HG03280 (cell line): ENCODE results near the gene C13orf46.

Source experiments
- ATAC-seq: cut with Tn5 transposase; IDR thresholded peaks from one replicate; pipeline ENCODE4 v1.9.1; 2021; ENCODE audit warnings: mild to moderate bottlenecking, moderate library complexity; ENCODE audit not compliant: unreplicated experiment

Gene C13orf46

DNA sequence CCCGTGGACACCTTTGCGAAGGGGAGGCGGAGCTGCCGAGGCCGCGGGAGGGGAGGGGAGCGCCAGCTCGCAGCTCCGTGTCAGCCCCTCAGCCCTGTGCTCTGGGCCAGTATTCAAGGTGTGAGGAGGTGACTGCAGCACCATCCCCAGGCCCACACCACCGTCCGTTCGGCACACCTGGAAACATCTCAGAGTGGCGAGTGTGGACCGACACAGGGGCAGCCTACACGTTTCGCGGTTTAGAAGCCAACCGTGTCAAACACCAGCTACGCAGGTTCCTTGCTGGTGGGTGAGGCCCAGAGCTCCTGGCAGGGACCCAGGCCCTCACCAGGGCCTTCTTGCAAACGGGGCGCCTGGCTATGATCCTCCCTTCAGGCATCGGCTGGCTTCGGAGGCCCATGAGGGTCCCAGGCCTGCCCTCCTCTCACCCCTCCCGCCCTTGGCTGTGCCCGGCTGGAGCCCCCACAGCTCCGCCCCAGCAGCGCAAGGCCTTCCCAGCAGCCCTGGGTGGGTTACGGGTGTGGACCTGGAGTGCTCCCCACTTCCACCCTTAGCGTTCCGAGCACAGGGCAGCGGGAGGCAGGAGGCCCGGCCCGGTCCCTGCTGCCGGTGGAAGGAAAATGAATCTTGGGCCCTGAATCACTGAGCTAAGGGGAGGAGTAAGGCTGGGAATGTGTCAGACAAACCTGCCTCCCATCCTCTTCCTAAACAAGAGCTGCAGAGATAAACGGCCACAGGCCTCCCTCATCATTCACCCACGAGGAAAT, 1.2 kb downstream of the C13orf46 start:
- ATAC-seq: no peak

DNA sequence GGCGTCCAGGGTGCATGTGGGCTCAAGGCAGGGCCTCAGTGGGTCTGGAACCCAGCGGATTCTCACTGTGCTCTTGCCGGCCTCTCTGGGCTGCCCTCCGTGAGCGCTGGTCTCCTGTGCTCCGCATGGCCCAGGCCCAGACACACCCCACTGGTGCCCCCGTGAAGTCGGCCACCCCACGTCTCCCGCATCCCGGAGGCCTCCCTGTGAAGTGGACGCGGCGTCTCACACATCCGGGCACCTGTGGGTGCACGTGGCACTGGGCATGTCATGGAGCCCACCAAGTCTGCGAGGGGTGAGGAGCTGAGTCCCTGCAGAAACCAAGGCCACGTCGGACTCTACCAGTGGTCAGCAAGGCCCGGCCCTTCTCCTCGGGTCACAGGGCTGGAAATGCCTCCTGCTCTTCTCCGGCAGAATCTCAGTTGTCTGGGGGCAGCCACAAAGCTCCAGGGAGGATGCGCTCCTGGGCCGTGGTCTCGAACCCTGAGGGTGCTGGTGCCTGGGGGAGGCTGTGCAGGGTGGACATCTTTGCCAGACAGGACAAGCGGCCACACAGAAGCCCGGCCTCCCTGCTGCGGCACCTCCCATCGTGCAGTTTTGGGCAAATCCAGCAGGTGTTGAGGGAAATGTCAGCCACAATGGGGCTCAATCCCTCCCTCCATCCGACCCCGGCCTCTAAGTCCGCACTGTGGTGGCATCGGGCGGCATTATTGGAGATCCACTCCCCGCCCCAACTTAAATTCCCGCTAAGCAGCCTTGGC, 2.2 kb downstream of the C13orf46 start:
- ATAC-seq: no peak

DNA sequence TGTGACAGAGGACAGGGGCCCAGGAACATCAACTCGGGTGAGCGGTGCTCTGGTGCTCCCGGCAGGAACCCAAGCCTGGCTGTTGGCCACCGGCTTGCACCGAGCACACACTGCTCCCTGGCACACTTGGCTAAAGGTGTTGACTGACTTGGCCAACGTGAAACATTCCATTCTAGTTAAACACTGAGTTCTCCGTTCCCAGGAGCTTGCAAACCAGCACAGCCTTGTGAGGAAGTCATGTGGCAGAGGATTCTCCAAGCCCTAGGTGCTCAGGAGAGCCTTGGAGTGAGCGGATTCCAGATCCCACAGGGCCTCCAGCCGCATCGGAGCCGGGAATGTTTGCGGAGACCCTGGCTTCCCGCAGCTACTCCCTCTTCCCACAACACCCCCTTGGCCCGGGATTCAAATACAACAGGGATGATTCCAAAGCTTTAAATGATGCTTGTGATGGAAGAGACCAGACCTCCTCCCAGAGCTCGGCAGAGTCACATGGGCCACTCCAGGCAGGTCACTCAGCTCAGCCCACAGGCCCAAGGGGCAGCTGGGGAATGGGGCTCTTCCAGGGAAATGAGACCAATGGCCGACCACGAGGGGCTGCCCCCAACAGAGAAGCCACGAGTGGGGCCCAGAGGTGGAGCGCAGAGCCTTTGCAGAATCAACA, 2.9 kb downstream of the C13orf46 start:
- no peak for ATAC-seq

DNA sequence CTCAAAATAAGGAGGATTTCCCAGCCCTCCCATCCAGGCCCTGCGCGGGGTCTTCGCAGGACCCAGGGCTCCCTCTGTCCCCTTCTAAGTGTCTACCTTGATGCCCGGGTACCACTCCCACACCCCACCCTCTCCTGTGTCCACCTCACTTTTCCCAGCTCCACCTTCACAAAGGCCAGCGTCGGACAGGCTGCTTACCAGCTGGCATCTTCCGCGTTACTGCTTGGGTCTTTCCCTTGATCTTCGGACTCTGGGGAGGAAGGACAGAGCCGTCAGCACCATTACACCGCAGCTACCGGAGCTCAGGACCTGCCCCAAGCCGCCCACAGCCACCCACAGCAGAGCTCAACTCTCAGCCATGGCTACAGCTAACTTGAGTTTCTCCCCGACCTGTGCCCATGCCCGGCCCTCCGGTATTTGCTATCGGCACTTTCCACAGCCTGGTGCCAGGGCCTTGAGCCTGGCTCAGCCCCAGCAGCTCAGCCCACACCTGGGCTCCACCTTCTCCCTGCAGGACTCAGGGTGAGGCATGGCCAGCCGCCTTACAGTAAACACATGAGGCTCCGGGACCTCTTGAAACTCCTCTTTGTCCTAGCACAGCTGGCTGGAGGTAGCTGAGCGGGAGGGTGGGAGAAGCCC, 3.8 kb downstream of the C13orf46 start:
- ATAC-seq: no peak

DNA sequence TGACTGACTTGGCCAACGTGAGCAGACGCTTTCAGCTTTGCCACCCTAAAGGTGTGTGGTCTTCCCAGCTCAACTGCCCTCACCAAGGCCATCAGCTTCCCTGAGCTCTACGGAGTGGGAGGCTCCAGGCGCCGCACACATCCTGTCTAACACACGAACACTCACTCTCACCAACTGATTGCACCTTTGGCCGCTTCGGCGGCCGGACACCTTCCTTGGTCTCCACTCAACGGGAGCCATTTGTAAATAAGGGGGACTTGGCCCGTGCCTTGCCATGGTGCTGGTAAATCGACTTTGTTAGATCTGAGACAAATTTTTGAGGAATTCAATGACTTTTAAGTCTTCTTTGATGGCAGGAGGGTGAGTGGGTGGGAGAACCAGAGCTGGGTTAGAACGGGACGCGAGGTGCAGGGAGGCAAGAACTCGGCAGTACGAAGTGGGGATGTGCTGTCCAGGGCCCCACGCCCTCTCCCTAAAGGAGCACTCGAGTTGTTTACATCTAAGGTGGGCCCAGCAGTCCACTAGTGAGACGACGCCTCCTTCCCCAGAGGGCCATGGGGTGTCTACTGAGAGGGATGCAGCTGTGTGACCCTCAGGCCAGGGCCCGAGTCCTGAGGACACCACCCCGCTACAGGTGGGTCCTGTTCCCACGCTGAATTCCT, 4.4 kb downstream of the C13orf46 start:
- no peak for ATAC-seq

DNA sequence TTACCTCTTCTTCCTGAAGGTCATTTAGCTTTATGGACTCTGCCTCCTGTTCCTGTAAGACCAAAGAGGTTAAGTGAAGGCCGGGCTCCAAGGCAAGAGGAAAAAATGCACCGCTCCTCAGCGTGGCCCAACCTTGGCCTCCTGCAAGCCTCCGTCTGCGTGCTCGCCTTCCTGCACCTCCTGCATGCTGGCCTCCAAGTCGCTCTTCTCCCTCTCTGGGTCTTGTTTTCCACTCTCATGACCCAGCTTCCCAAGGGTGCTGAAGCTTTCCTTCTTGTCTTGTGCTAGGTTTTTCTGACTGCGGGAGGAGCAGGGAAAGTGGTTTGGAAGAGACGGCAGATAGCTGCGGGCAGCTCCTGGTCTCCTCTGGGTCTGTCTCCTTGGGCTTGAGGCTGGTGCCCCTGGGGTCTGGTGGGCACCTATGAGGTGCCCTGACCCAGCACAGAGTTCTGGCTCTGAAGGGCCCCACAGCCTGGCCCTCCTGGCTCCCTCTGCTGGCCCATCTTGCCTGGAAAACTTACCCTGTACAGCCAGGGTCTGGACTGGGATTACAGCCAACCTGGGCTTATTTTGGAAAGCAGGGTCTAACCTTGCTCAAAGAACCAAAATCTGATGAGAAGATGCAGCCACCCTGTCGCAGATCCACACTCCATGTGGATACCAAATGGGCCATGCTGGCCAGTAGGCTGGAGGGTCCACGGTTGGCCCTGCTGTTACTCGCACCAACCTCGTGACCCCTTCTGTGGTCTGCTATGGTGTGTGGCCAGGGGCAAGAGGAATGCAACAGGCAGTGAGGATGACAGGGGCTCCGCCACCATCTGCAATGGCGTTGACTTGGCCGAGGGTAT, 5.2 kb downstream of the C13orf46 start:
- ATAC-seq: no peak

DNA sequence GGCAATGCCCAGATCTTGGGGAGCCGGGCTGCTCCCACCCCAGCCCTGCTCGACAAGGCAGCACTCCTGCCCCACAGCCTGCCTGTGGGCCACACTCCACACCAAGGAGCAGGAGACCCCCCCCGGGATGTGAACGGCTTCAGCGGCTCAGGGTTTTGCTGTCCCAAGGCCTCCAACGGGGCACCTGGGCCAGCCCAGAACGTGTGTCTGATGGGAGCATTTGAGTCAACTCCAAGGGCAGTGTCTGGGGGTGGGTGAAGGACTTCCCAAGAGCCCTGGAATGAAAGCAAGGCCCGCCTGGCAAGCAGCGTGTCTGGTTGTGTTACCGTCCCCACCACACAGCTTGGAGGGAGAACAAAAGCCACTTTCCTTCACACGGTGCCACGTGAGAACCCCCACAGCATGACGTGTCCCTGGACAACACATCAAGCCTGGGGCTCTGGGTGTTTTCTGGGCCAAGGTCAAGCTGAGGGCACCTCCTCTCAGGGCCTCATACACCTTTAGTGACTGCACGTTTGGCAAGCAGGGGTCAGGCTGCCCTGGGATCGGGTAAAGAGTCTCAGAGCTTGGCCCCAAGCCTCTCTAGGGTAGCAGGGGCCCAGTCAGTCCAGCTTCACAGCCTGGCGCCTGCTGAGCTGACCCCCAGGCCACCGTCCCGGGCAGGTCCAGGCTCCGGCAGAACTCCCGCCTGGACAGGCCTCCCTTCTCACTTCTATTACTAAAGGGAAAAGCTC, 6.0 kb downstream of the C13orf46 start:
- ATAC-seq: no peak

DNA sequence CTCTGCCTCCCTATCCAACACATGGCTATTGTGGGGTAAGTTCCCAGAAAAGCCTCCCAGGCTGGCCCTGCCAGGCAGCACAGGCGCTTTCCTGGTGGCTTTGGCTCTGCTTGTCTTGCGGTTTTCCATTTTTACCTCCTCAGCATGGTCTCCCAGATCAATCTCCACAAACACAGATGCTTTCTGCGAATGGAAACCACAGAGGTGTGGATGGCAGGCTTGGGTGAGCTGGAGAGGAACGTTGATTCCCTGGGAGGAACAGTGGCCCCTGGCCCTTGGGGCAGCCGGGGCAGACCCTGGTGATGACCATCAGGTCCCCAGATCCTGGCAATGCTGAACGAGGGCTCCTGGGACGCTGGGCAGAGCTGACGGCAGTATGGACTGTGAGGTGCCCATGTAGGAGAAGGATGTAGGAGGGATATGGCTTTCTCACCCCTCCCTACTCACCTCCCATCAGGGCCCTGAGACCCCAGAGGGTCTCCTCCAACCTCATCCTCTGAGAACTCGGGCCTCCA, 6.6 kb downstream of the C13orf46 start:
- no peak for ATAC-seq

DNA sequence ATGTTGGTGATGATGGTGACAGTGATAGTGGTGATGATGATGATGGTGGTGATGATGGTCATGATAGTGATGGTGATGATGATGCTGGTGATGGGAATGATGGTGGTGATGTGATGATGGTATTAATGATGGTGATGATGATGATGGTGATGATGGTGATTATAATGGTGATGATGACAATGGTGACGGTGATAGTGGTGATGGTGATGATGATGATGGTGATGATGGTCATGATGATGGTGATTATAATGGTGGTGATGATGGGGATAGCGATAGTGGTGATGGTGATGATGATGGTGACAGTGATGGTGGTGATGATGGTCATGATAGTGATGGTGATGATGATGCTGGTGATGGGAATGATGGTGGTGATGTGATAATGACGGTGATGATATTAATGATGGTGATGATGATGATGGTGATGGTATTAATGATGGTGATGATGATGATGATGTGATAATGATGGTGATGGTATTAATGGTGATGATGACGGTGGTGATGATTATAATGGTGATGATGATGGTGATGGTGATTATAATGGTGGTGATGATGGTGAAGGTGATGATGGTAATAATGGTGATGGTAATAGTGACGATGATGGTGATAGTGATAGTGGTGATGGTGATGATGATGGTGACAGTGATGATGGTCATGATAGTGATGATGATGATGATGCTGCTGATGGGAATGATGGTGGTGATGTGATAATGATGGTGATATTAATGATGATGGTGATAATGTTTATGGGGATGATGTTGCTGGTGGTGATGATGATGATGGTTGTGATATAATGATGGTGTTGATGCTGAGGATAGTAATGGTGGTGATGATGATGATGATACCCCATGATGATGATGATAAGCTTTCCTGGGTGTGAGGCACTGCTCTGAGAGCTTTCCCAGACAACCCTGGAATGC, 7.7 kb downstream of the C13orf46 start:
- no peak for ATAC-seq

DNA sequence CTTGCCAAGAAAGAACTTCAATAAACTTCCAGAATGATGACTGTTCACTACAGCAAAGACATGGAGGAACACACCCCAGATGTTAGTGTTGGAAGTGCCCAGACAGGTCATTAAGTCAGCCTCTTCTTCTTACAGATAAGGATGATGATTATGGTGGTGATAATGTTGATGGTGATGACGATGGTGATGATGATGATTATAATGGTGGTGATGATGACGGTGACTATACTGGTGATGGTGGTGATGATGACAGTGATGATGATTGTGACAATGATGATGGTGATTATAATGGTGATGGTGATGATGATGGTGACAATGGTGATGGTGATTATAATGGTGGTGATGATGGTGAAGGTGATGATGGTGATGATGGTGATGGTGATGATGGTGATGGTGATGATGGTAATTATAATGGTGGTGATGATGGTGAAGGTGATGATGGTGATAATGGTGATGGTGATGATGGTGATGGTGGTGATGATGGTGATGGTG, 8.4 kb downstream of the C13orf46 start:
- no peak for ATAC-seq

DNA sequence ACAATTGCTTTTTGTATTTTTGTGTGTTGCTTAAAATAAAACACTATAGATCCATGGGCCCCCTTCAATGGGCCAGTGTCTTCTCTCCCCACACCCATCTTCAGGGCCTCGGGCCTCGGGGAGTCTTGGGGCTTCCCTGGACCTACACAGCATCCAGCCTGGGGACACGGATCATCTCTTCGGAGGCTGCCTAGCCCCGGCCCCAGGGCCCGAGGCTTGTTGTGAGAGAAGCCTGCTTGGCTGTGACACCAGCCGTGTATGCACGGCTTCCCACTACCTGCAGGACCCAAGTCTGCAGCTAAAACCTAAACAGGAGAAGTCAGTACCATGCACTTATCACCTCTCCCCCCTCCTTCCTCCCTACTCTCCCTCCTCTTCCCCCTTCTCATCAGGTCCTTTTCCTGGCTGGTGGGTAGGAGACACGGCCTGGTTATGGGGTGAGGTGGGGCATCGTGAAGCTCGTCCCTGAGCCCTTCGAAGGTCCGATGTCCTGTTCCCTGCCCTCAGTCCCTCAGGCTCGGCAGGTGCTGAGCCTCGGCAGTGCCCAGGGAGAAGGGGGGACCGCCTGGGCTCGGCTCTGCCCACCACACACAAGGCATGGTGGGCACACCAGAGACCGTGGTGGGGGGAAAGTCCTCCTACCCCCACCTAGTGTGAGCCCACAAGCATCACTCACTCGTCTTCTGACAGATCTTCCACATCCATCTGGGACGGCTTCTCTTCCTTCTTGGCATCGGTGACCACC, 9.5 kb downstream of the C13orf46 start:
- no peak for ATAC-seq

DNA sequence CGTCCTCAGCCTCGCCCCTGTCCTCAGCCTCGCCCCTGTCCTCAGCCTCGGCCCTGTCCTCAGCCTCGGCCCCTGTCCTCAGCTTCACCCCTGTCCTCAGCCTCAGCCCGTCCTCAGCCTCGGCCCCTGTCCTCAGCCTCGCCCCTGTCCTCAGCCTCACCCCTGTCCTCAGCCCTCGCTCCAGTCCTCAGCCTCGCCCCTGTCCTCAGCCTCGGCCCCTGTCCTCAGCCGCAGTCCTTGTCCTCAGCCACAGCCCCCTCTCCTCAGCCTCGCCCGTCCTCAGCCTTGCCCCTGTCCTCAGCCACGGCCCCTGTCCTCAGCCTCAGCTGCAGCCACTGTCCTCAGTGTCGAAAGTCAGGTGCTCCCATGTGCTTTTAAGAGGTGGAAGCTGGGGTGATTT, 10.5 kb downstream of the C13orf46 start:
- ATAC-seq: no peak

DNA sequence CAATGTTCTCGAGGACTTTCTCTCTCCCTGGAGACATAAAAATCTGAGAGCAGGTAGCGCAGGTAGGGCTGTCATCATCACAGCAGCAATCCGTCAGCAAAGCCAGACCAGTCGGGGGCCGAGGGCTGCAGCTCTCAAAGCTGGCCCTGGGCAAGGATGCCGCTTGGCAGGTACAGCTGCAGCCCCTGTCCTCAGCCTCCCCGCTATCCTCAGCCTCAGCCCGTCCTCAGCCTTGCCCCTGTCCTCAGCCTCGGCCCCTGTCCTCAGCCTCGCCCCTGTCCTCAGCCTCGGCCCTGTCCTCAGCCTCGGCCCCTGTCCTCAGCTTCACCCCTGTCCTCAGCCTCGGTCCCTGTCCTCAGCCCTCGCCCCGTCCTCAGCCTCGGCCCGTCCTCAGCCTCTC, 10.9 kb downstream of the C13orf46 start:
- no peak for ATAC-seq

DNA sequence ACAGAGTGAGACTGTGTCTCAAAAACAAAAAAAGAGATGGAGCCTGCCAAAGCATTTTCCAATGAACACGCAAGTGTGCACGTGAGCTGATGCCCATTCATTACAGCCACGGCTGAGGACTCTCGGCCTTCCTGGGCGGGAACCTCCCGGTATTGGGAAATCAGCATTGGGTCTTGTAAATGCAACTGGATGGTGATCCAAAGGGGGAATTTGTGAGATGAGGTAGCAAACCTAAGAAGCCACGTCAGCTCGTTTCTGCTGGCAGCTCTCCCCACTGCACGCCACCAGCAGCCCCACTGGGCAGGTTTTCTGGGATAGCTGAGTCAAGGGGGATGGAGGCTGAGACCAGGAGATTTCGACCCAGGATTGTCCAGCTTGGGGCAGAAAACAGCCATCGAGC, 11.5 kb downstream of the C13orf46 start:
- no peak for ATAC-seq

DNA sequence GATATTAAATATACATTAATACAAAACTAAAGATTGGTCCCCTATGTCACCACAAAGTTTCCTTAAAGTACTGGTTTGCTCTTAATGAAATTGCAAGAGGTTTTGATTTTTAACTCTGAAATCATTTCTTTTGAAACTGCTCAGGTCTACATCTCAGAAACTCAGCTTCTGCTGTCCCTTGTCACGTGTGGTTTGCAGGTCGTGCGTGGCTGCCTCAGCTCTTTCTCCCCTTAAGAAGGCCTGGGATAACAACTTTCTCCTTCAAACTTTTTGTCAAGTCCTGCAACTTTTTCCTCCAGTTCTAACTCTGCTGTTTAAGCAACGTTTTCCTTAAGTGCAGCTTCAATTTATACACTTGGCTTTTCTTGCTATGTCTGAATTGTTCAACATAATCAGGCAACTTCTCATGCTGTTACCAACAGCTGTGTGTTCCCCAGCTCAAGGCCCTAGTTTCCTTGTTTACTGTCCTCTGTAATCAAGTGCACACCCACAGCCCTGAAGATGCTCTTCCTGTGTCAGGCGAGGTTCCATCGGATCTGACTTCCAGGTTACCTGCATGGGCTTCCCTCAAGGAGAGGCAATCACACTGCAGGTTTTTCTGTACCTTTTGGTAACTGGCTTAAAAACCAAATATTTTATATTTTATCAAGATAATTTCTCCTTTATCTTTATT, 13.5 kb downstream of the C13orf46 start:
- ATAC-seq: no peak

DNA sequence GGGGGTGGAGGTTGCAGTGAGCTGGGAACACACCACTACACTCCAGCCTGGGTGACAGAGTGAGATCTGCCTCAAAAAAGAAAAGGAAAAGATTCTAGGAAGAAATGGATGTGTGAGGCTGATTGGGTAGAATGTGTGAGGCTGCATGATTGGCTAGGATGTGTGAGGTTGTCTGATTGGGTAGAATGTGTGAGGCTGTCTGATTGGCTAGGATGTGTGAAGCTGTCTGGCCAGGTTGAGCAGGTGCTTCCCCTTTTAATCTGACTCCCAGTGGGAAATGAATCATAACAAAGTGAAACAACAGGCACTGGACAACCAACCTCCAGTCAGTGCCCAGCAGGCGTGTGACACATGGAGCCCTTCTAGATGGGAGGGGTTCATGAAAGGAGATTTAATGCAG, 14.7 kb downstream of the C13orf46 start:
- ATAC-seq: no peak

DNA sequence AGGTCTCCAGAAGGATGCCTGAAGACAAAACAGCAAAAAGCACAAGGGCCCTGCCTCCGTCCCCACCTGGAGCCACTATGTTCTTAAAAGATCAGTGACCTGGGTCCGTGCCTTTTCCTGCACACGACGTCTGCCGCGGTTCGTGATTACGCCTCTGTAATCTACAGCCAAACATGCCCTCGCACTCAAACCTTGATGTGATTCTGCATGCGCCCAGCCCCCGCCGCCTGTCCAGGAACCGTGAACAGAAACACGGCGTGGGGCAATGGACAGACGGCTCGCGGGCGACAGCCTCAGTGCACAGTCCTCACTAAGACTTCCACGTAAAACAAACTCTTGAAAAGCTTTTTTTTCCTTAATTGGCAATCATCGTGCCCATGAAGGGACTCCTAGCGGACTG, 15.5 kb downstream of the C13orf46 start:
- ATAC-seq: no peak
